ENCODE results near the gene SIM1. TPM values are rescaled to one million over a fixed set of nuclear protein-coding genes. Genes with fewer than 3 reads are reported as not detected.
A peak's percentile ranks its signal among the peaks of the same experiment; 100 is the strongest.

Gene SIM1
- total RNA-seq, 1 donor from 2014 or later: not detected

DNA sequence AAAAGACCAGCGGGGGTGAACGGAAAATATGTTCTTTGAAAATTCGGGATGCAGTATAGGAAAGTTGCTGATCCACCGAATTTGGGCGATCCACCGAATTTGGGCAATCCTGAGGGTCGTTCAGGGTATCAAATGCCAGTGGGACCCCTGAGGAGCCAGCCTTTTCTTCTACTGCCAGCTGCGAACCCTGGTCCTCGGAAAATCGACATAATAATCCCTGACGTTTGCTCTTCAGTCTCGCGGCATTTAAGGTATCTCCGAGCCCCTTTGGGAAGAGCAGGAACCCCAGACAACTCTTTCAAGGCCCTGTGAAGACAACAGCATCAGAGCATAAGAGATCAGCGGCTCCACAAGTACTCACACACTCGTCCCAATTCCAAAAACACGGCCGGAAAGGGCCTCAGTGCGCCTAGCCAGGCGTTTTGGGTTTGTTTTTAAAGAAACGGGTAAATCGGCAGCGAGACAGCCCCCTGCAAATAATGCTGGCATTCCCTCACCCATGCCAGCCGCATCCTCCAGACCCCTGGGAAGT, 1.0 kb downstream of the SIM1 start:
- Mint-ChIP-seq H3K27me3 (ENCODE audit: low read depth) (peaks cover 83% of the 10 kb centered on the region), H3K4me1 (peaks cover 3% of the 10 kb centered on the region), H3K4me3 (peak overlapping the region; percentile 13), H3K9me3 (no peaks in the 10 kb centered on the region), H3K27ac (no peak overlapping the region), H3K36me3 (no peaks in the 10 kb centered on the region)
- DNase-seq (ENCODE audit: low spot score in 2 of 2, unreplicated experiment in 2 of 2): no peak
- TF ChIP-seq CTCF (IDR thresholded peaks at IDR 0.05; ENCODE audit: unreplicated experiment): no peak

DNA sequence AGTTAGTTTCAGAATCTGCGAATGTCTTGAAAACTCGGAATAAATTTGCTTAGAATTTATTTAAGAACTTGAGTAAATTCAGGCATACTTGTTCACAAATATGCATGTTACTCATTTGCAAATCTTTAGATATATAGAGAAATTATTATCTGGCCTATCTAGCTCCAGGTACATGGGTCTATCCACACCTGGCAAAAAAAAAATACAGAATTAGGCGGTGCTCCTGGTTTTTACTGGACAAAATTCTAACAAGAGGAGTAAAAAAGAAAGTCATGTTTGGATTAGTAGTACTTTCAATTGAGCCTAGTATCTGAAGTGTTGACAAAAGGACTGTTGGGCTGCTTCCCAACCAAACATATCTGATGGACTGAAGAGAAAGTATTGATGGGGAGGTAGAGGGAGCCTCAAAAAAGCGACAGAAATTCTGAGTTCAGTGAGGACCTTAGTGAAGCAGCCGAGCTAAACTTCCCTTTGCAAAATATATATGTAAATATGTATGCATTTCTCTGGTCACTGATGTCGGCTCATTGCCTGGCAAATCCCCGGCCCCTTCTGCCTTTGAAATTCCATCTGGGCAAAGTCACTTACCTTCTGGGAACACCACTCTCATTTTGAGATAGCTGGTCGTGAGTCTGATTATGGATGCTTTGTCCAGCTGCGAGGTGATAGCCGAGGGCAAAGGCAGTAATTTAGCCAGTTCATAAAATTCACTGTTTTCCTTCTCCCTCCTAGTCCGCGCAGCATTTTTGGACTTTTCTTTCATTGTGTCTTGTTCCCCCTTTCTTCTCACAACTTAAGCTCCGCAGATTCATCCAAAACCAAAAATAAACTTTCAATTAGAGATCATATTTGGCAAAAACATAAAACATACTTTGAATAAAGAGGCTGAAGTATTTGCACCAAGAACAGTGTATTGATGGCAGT, 1.8 kb downstream of the SIM1 start:
- no peak overlapping the region for H3K27ac Mint-ChIP-seq

DNA sequence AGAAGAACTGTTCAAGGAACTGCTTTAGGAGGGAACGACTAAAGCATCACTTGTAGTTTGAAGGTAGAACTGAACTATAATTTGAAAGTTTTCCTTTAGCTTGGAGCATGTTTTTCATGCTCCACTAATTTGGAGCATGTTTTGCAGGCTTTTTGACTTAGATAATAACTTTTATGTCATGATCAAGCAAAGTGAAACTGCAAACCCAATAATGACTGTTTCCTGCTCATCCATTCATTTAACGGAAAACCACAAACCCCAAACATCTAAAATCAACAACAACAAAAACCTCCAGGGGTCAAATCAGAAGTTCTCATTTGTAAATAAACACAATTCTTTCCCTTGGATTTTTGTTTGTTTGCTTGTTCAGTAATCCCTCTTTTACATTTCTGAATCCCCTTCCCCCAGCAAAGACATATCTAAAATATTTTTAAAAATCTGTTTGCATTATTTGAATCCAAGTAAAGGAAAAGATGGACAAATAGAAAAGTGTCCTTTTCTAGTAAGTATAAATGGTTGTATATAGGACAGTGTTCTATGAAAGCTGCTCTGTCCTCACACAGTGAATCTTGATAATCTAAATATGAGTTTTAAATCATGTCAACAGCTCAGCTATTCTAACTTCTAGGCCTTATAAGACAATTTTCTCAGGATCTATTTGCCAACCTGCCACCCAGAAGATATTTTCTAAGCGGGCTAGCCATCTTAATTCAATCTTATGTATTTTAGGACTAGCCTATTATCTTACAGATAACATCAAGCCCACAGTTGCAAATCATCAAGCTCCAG, 2.6 kb downstream of the SIM1 start:
- no peak for TF ChIP-seq CTCF (IDR thresholded peaks at IDR 0.05; ENCODE audit: unreplicated experiment)
- Mint-ChIP-seq H3K4me3 (no peak overlapping the region), H3K27ac (no peak overlapping the region), H3K36me3 (no peaks in the 10 kb centered on the region), H3K4me1 (peaks cover 3% of the 10 kb centered on the region), H3K9me3 (no peaks in the 10 kb centered on the region), H3K27me3 (ENCODE audit: low read depth) (peaks cover 67% of the 10 kb centered on the region)
- DNase-seq (ENCODE audit: low spot score in 2 of 2, unreplicated experiment in 2 of 2): no peak

More for the DNA sequence above, 1.8 kb downstream of the SIM1 start:
- Mint-ChIP-seq H3K9me3 (no peaks in the 10 kb centered on the region), H3K4me3 (no peak overlapping the region), H3K27me3 (ENCODE audit: low read depth) (peaks cover 75% of the 10 kb centered on the region), H3K36me3 (no peaks in the 10 kb centered on the region), H3K4me1 (peaks cover 3% of the 10 kb centered on the region)
- no peak for TF ChIP-seq CTCF (IDR thresholded peaks at IDR 0.05; ENCODE audit: unreplicated experiment)
- DNase-seq (ENCODE audit: low spot score in 2 of 2, unreplicated experiment in 2 of 2): no peak

DNA sequence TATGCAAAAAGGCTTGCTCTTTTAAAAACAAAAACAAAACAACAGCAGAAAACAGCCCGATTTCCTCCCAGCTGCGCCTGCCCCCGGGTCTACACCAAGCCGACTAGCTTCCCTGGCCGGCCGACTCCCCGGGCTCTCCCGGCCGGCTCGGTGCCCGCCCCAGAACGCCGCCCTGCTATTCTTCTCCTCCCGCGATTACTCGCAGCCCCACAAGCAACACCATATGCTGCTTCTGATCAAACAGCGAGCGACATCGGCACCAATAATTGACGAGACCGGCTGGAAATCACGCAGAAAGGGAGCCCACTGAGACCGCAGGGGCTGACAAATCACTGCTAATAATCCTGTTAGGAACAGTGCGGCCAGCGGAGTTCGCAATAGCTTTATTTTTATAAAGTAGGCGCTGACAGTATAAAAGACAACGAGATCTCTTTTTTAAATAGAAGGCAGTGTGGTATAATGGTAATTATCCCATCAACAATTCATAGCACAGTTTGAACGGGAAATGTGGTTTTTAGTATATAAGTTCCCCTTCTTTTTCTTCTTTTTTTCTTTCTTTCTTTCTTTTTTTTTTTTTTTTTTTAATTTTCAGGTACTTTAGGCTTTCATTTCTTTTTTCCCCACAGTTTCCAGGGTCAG, 3.3 kb downstream of the SIM1 start:
- no peak for TF ChIP-seq CTCF (IDR thresholded peaks at IDR 0.05; ENCODE audit: unreplicated experiment)
- Mint-ChIP-seq H3K36me3 (no peaks in the 10 kb centered on the region), H3K4me3 (no peak overlapping the region), H3K27me3 (ENCODE audit: low read depth) (peaks cover 60% of the 10 kb centered on the region), H3K9me3 (no peaks in the 10 kb centered on the region), H3K27ac (no peak overlapping the region), H3K4me1 (peaks cover 3% of the 10 kb centered on the region)
- peak in 1 of 2 experiments; percentile 43 for DNase-seq (ENCODE audit: low spot score in 2 of 2, unreplicated experiment in 2 of 2)

GRCh38 chr6:100460650-100461204, 4.0 kb downstream of the SIM1 start:
- no peak for DNase-seq (ENCODE audit: low spot score in 2 of 2, unreplicated experiment in 2 of 2)
- Mint-ChIP-seq H3K4me3 (no peak overlapping the region), H3K9me3 (no peaks in the 10 kb centered on the region), H3K27me3 (ENCODE audit: low read depth) (peaks cover 53% of the 10 kb centered on the region), H3K36me3 (no peaks in the 10 kb centered on the region), H3K4me1 (peaks cover 3% of the 10 kb centered on the region), H3K27ac (no peak overlapping the region)
- TF ChIP-seq CTCF (IDR thresholded peaks at IDR 0.05; ENCODE audit: unreplicated experiment): peak; percentile 67
